HUDEP-2 (cell line): Measurements from ENCODE around the gene HSPB6.
A peak's percentile ranks its signal among the peaks of the same experiment; 100 is the strongest.

Experiments
- DNase-seq, 76 experiments: peaks; one replicate each; lab custom pipeline; 2025; ENCODE audit not compliant: unreplicated experiment in 76 of 76; lab: John Stamatoyannopoulos, UW

HSPB6 gene

DNA sequence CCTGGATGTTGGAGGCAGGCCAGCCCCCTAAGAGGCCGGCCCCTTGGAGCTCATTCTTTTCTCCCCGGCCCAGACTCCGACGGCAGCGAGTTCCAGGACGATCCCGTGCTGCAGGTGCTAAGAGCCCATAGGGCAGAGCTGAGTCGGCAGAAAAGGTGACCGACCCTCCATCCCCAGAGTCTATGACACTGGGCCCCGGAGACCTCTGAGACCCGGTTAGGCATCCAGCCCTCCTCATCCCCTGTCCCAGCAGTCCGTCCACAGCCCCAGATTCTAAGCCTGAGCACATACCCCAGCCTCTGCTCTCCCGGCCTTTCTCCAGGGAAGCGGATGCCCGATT, 11.2 kb upstream of the HSPB6 start:
- no peak for DNase-seq

DNA sequence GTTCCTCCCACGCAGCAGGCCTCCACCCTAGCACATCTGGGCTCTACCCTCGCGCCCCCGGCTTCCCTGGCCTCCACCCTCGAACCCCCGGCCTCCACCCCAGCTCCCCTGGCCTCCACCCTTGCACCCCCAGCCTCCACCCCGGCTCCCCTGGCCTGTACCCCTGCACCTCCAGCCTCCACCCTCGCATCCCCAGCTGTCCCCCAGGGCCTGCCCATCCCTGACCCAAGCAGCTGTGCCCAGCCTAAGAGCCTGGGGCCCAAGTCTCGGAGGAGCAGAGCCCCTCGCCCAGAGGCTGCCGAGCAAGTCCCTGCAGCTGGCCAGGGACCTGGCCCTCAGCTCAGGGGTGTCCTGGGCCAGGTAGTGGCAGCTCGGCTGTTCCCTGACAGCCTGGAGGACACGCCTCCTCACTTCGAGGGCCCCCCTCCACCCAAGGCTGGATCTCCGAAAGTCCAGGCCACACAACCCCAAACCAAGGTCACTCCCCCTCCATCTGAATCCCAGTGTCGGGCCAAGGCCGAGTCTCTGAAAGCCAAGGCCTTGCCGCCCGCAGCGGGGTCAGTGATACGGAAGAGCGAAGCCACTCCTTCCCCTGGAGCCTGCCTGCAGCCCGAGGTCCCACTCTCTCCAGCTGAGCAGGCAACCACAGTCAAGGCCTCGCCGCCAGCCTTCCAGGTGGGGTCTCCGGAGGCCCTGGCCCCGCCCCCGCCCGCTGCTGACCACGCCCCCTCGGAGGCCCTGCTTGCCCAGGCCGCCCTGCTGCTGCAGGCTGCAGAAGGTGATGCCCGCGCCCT, 10.7 kb upstream of the HSPB6 start:
- DNase-seq = no peak

DNA sequence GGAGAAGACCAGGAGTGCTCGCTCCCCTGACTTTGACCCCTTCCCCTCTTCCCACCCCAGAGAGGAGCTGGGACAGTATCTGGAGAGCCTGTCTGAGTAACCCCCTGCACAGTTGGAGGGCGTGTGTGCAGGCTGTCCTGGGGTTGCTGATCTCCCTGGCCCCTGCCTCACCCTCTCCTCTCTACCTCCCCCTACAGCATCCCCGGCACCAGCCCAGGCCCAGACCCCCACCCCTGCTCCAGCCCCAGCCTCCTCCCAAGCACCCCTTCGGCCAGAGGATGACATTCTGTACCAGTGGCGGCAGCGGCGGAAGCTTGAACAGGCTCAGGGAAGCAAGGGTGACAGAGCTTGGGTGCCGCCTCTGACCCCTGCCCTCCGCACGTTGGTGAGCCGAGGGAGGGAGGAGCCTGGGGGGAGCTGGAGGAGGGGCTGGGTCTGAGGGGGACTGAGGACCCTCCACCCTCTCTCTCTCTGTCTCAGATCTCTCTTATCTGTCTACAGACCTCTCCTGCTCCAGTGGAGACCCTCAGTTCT, 9.8 kb upstream of the HSPB6 start:
- no peak for DNase-seq

DNA sequence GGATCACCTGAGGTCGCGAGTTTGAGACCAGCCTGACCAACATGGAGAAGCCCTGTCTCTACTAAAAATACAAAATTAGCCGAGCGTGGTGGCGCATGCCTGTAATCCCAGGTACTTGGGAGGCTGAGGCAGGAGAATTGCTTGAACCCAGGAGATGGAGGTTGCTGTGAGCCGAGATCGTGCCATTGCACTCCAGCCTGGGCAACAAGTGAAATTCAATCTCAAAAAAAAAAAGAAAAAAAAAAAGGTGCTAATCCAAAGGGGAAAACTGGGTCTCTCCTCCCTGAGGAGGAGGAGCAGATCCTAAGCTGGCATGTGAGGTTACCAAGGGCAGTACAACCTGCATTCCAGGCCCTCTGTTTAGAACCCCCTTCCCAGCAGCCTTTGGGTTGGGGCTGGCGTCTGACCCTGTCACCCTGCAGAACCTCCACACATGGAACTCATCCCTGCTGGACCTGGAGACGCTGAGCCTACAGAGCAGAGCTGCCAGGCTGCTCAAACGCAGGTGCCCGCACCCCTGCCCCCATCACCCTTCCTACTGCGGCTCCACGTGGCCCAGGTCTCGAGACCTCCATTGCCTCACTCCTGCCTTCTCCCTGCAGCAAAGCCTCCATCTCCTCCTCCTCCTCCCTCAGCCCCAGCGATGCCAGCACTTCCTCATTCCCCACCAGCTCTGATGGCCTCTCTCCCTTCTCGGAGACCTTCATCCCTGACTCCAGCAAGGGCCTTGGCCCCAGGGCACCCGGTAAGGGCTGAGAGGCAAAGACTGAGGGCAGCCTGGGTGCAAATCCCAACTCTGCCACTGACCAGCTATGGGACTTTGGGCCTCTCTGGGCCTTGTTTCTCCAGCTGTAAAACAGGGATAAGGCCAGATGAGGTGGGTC, 7.8 kb upstream of the HSPB6 start:
- DNase-seq = no peak

DNA sequence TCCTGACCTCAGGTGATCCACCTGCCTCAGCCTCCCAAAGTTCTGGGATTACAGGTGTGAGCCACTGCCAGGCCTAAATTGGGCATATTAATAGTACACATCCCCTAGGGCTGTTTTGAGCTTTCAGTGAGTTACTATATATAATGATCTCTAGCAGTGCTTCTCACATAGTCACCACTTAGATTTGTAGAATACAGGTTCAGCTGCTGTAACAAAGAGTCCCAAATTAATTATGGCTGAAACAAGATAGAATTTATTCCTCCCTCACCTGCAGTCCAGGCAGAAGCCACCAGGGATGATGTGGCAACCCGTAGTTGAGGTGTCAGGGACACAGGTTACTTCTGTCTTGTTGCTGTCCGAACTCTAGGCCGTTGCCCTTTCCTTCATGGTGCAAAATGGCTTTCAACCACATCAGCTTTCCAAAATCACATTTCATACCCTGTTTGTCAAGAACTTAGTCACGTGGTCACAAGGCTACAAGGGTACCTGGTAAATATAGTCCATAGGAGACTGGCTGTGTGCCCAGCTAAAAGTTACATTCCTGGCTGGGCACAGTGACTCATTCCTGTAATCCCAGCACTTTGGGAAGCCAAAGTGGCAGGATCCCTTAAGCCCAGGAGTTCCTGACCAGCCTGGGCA, 4.0 kb upstream of the HSPB6 start:
- DNase-seq = no peak

DNA sequence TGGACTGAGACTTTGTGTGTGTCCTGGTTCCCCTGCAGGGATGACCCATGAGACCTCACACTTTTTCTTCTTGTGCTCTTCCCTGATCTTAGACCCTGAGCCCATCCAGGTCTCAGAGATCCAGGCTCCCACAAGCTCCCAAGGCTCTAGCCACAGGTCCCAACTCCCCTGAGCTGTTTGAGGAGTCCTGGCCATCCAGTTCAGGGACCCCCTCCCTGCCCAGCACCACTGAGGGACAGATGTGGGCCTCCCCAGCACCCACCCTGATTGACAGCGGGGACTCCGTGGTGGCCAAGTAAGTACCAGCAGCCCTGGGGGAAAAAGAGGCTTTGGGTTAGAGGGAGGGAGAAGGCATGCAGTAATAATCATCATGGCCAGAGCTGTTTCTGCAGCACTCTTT, 2.9 kb upstream of the HSPB6 start:
- DNase-seq = no peak

DNA sequence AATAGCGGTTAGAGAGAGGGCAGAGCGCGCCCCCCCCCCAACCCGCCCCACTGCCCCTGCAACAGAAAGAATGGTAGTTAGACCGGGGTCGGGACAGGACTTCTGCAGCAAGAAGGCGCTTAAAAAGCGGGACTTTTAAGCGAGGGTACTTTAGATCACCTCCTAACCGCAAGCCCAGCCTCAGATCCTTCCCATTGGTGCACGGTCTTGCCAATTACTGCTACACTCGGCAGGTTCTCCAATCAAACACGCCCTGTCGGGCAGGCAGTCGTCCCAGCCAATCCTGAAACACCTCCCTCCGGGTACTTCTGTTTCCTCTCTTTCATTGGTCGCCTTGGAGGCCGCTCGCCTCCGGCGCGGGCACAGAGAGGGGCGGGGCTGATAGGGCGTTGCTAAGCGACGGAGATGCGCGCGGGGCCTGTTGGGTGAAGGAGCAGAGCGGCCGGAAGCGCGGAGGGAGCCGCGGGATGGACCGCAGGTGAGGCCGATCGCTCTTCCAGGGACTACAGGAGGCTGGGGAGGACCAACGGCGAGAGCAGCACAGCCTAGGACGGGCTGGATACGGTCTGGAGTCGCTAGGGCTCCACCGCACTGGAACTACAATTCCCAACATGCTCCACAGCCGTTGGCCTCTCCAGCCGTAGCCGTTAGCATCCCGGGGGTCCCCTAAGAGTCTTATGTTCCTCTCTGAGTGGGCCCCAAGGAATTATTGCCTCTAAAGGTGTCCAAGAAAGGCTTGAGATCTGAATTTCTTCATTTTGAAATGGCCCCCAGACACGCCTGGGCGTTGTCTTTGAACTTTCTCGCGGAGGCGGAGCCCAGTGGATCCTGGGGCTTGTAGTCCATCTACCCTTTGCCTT, 1.1 kb upstream of the HSPB6 start, which contains the start of gene PROSER3:
Gene PROSER3, plus strand, starts transcription at position 428 of the 860 bp plus-strand sequence. Its CDS starts 40 bp downstream, at position 468.
- peak; percentile 79 to 100 (median 100) for DNase-seq

DNA sequence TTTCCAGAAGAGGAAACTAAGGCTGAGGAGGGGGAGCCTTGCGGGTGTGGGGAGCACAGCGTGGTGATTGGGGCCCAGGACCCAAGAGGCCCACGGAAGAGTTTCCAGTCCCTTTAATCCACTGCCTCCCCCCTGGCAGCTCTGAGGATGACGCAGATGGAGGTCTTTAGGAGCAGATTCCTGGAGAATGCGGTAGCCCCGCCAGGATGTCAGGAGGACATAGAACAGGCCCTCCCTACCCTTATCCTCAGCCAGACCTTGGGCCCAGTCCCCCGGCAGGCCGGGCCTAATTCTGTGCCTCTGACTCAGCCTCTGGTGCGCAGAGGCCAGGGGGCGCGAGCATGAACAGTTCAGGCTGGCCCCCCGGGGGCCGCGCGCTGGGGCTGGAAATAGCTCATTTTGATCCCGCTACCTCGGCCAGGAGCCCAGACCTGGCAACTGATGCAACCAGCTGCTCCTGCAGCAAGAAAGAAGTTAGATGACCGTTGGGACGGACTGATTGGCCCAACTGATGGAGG, 461 bp upstream of the HSPB6 start:
- DNase-seq = peak in 41 of 76 experiments; percentile 33 to 93 (median 64)

DNA sequence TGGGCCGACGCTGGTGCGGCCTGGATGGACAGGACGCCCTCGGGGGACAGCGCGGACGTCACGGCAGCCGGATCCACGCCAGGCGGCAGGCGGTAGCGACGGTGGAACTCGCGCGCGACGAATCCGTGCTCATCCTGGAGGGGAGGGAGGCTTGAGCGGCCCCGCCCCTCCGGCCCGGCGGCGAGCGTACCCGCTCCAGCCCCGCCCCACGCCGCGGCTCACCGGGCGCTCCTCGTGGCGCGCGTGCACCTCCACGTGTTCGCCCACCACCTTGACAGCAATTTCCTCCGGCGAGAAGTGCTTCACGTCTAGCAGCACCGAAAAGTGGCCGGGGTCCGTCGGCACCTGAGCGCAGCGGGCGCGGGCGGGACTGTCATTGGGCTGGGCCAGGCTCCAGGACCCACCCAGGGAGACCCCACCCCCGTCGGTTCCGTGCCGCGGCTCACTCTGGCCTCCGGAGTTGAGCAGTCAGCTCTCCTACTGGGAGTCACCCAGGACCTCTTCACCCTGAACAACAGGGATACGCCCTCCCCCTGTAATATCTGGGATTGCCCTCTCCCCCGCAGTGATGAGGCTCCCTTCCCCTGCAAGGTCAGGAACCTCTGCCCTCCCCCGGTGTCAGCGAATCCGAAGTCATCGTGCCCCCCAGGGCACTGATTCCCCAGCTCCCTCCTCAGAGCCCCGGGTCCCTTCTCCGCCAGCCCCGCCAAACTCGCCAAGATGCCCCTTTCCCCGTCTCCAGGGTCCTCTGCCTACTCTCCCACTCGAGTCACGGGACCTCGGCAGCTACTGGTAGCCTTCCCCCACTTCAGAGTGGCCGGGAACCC, 1.1 kb downstream of the HSPB6 start:
- DNase-seq = peak in 28 of 76 experiments; percentile 13 to 55 (median 36)

DNA sequence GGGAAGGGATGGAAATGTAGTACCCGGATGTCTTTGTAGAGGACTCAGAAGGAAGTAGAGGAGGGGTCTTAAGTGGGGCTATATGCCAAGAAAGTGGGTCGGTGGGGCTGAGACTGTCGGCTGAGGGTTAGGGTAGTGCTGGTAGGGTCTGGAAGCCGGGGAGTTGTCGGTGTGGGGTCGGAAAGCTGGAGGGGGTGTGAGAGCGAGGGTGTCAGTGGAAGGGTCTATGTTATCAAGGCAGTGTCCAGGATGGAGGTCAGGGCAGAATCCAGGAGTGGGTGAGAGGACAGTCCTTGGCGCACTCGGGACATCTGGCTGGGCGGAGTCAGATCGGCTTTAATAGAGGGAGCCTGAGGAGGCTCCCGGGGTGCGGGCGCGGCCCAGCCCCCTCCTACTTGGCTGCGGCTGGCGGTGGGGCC, 1.7 kb downstream of the HSPB6 start:
- DNase-seq = no peak

DNA sequence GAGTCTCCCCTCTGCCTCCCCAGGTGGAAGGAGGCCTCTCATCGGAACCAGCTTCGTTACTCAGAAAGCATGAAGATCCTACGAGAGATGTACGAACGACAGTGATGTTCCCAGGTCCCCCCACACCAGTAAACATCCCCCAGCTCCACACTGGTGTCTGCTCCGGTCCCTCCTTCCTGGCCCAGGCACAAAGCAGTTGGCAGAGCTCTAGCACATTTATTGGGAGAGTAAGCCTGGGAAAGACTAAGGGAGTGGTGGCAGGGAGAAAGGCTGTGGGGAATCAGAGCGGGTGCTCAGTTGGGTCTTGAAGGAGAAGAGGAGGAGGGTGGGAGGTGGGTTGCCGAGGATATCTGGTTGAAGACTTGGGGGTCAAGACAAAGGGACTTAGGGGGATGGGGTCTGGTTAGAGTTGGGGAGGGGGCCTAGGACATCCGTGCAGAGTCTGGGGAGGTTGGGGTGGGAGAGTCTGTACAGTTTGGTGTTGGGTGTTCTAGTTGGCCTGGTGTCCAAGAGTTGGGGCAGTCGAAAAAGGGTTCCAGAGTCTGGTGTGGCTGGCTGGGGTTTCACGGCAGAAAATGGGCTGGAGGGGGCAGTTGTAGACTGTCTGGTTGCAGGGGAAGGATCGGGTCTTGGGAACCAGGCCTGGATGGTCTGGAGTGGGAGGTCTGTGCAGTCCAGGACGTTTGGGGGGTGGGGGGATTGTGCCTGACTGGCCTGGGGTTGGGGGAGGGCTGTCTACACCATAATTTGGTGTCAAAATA, 2.3 kb downstream of the HSPB6 start:
- DNase-seq = no peak

DNA sequence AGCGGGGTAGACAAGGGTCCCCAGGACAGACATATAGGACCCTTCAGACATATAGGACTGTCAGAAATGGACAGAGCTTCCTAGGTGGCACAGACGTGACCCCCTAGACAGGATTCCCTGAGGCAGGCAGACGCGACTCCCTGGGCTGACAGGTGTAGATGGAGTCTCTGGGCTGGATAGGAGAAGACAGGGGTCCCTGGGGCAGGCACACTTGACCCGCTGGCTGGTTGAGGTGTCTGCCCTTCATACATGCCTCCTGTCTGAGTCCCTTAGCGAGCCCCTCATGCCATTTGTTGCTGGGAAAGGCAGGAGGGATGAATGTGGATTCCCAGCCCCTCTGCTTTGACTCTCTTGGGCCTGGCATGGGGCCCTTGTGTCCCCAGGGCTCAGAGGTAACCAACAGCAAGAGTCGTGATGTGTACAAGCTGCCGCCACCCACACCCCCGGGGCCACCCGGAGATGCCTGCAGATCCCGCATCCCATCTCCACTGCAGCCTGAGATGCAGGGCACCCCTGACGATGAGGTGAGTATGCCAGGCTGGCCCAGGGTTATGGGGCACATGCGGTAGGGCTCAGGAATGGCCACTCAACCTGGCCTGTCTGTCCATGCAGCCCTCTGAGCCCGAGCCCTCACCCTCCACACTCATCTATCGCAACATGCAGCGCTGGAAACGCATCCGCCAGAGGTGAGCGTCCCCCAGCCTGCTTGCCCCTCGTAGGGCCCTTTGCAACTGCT, 3.0 kb downstream of the HSPB6 start:
- DNase-seq = no peak

DNA sequence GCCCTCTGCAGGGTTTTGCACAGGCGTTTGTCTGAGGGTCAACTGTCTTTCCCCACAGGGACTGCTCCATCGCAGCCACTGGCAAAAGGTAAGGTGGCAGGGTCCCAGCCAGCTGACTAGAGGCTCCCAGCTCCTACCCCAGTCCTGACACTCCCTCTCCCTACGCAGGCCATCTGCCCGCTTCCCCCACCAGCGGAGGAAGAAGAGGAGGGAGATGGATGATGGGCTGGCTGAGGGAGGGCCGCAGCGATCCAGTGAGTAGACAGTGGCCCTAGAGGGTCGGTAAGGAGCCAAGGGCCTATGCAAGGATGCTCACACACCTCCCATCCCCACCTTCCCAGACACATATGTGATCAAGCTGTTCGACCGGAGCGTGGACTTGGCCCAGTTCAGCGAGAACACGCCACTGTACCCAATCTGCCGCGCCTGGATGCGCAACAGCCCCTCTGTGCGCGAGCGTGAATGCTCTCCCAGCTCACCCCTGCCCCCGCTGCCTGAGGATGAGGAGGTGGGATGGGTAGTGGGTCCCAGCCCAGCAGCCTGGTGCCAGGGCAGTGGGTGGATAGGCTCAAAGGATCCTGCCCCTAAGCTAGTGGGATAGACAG, 4.0 kb downstream of the HSPB6 start:
- DNase-seq = no peak

DNA sequence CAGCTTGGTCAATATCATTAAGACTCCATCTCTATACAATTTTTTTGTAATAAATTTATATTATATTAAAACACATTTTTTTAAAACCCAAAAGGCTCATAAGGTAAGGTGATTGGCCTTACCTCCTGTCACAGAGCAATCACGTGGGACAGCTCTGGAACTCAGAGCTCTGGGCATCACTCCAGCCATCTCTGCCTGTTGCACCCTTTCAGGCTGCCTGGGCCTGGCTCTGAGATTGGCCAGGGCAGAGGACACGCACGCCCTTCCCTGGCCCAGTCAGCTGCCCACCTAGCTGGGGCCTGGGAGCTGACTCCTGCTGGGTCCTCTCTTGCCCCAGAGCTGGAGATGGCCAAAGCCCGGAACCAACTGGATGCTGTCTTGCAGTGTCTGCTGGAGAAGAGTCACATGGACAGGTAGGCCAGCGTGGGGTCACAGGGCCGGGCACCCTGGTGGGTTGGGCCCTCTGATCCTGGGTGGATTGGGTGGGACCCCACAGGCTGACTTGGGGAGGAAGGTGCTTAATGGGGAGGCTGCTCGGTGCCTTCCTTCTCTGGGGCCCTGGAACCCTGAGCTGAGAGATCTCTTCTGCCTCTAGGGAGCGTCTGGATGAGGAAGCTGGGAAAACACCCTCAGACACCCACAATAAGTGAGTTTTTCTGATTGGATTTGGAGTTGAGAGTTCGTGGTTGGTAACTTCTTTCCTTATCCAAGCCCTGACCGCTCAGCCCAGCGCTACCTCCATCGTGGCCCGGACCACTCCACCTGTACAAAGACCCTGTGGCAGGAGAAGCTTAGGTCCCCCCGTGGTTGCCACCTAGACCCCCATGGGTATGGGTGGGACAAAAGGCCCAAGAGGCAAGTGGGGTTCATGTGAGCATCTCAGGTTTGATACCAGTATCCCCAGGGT, 4.7 kb downstream of the HSPB6 start:
- DNase-seq = no peak

DNA sequence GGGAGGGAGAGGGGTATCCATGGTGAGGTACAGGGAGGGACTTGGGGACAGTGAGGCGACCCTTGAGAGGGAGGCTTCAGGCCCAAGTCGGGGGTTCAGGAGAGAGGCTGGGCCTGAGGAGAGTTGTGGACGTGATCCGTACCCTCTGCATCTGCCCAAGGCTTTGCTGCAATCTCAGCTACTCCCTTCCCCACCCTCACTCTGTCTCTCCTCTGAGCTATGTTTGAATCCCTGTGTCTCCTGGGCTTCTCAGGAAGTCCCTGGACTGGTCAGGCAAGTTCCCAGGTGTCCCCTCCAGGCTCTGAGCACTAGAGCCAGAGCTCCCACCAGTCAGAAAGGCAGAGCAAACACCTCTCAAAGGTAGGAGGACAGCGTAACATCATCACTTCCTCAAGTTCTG, 6.7 kb downstream of the HSPB6 start:
- no peak for DNase-seq
